Measurements from ENCODE around the gene WDR37.
"Not testable (repeated sequence)": the region's sequence is repeated elsewhere in the genome, so short reads cannot be mapped to it uniquely, and the experiment has no call there.

WDR37 gene, protein sequence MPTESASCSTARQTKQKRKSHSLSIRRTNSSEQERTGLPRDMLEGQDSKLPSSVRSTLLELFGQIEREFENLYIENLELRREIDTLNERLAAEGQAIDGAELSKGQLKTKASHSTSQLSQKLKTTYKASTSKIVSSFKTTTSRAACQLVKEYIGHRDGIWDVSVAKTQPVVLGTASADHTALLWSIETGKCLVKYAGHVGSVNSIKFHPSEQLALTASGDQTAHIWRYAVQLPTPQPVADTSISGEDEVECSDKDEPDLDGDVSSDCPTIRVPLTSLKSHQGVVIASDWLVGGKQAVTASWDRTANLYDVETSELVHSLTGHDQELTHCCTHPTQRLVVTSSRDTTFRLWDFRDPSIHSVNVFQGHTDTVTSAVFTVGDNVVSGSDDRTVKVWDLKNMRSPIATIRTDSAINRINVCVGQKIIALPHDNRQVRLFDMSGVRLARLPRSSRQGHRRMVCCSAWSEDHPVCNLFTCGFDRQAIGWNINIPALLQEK

DNA sequence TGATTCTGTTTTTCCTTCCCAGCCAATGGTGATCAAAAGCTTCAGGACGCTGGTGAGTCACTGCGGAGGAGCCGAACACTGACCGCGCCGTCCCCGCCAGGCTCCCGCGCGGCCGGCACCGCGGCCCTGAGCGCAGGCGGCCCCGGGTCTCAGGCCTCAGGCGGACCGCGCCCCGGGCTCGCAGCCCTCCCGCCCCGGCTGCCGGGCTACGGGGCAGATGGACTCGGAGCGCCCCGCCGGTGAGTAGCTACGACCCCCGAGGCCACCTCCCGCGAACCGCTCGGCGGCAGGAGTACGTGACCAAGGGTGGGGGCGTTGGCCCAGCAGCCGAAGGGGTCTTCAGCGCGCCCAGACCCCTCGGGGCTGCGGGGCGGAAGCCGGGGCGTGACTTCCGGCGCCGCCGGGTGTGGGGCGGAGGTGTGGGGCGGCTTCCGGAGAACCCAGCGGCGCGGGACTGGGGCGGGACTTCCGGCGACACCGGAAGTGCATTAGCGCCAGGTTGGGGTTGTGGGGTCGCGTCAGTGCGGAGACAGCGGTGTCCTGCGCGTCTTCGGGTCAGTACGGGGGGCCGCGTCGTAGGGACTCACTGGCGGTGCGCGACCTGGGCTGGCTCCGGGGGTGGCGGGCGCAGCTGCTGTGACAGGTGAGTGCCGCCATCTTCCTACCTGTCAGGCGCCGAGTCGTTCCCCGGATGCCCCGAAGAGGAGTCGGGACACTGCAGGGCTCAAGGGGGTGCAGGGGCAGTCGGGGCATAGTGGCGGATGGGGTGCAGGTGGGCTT lies at the start of gene WDR37:
TSS of gene WDR37 (plus strand) at position 60 of the 780 bp plus-strand sequence. CDS start 15,771 bp downstream, outside the sequence.
- peak; percentile 67 to 84 for DNase-seq (ENCODE audit: low read depth in 2 of 2)

DNA sequence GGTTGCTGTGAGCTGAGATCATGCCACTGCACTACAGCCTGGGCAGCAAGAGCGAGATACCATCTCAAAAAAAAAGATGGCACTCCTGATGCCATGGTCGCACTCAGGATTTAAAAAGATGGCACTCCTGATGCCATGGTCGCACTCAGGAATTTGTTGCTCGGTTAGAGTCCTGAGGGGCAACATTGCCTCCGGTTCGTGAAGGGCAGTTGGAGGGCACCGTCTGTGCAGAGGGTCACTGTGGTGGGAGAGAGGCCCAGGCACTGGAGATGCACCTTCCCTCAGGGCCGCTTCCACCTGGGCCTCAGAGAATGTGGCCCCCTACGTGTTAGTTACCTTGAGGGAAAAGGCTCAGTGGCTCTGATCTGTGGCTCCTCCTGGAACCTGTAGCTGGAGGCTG lies 49.6 kb upstream of the WDR37 start:
- DNase-seq (ENCODE audit: low read depth in 2 of 2), result no peak

DNA sequence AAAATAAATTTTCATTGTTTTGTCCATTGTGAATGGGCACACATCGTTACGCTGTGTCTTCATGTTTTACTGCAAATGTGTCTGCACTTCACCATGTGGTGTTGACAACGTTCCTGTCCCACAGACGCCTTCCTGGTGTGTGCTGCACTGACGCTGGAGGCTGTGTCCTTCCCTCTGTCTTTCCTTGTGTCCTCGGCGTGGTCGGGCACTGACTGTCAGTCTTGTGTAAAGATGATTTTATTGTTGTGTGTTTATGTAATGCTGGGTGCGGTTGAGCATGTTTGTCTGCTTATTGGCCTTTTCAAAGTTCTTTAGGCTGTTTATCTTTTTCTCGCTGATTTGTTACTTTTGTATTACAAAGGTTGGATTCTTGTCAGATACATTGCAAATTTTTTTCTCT lies 48.6 kb upstream of the WDR37 start:
- no peak for DNase-seq (ENCODE audit: low read depth in 2 of 2)

DNA sequence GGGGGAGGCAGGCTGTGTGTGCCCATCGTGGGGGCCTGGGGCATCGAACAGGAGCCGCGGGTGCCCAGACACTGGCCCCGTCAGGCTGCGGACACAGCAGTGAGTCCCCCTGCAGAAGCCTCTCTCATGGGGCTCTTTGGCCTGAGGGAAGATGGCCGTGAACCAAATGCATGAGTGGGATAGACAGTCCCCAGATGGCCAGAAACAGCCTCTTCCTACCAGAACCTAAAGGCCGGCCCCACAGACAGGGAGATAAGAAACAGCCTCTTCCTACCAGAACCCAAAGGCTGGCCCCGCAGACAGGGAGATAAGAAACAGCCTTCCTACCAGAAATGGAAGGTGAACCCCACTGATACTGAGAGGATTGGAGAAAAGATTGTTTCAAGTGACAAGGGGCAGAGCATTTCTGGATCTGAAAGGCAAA lies 47.1 kb upstream of the WDR37 start:
- DNase-seq (ENCODE audit: low read depth in 2 of 2), result no peak

DNA sequence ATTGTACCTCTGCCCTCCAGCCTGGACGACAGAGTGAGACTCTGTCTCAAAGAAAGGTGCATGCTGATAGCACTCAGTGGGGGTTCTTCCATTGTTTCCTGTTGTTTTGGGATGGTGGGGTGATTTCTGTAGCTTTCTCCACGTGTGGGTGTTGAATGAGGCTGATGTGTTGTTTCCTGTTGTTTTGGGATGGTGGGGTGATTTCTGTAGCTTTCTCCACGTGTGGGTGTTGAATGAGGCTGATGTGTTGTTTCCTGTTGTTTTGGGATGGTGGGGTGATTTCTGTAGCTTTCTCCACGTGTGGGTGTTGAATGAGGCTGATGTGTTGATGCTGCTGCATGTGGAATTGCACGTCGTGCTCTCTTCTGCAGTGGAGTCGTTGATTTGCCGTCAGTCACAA lies 46.2 kb upstream of the WDR37 start:
- not testable (repeated sequence) for DNase-seq (ENCODE audit: low read depth in 2 of 2)

DNA sequence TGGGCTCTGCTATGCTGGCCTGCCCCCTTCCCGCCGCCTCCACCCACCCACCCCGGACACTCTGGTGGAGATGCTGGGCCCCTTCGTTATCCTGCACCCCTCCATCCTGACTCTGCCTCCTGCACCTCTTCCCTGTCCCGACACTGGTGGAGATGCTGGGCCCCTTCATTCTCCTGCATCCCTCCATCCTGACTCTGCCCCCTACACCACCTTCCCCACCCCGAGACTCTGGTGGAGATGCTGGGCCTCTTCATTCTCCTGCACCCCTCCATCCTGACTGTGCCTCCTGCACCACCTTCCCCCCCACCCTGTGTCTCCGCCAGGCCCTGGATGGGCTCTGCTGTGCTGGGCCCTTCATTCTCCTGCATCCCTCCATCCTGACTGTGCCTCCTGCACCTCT lies 45.5 kb upstream of the WDR37 start:
- DNase-seq (ENCODE audit: low read depth in 2 of 2), result no peak

DNA sequence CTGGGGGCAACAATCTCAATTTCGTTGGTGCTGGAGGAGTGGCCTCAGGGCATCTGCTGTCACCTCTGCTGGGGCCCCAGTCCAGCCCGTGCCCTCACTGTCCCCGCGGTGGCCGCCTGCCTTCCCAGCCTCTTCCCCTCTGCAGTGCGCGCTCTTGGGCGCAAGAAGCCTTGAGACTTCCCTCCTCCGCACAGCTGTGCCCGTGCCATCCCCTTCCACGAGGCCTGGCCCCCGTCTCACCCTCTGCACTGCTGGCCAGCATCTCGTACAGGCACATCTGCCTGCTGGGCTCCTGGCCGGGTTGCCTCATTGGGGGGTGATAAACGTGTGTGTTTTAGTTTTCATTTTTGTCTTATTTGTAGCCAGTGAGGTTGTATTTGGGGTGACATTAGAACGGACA lies 44.5 kb upstream of the WDR37 start:
- no peak for DNase-seq (ENCODE audit: low read depth in 2 of 2)

DNA sequence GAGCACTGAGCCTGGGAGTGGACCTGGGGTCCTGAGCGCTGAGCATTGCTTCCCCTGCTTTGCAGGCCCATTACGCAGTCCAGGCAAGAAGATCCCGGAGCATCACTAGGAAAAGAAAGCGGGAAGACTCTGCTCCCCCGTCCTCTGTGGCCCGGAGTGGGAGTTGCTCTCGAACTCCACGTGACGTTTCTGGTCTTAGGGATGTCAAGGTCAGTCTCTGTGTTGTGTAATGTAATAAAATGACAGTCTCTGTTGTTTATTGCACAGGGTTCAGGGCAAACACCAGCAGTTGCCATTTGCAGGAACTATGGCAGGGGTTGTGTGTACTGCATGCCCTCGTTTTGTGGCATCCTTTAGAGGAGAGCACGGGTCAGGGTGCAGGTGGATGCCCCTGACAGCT lies 40.5 kb upstream of the WDR37 start:
- no peak for DNase-seq (ENCODE audit: low read depth in 2 of 2)

DNA sequence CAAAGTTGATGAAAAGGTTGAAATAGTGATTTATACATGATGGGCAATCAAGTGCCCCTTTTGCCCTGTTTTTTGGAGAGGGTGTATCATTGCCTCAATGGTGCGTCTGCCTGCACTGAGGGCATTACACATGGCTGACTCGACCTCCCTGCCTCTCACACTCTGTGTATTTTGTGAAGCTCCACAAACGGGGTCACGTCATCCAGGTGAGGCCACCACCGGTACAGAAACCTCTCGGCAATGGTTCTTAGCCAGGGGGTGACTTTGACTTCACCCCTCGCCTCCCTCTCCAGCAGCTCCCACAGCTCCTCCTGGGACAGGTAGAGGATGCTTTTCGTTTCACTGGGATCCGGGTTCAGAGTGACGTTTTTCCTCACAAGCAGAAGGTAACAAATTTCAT lies 36.8 kb upstream of the WDR37 start:
- no peak for DNase-seq (ENCODE audit: low read depth in 2 of 2)

DNA sequence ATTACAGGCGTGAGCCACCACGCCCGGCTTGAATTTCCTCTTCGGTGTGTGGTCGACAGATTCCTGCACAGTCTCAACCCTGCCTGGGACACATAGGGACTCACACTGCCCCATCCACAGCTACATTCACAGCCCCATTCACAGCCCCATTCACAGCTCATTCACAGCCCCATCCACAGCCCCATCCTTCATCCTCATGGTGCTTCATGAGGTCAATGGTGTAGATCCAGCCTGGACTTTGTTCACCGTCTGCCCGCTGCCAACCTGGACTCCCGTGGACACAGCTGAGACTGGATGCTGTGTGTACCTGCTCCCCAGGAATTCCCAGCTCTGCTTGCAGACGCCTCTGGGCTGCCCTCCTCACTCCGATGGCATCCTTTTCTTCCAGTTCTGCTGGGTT lies 35.7 kb upstream of the WDR37 start:
- DNase-seq (ENCODE audit: low read depth in 2 of 2), result no peak

DNA sequence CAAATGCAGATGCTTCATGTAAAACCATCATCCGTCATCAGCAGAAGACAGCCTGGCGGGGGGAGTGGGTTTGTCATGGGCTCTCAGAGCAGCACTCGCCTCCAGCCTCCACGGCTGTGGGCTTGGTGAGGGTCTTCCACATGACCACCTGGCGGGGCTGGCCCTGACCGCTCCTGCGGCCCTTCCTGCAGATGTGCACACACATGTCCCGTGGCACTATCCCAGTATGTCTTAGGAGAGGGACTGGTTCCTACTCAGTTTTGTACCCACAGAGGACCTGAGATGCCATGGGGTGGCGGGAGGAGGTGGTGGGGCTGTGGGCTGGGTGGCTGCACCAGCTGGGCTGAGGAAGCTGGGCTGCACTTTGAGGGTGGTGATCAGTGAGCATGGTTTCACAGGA lies 35.2 kb upstream of the WDR37 start:
- no peak for DNase-seq (ENCODE audit: low read depth in 2 of 2)

DNA sequence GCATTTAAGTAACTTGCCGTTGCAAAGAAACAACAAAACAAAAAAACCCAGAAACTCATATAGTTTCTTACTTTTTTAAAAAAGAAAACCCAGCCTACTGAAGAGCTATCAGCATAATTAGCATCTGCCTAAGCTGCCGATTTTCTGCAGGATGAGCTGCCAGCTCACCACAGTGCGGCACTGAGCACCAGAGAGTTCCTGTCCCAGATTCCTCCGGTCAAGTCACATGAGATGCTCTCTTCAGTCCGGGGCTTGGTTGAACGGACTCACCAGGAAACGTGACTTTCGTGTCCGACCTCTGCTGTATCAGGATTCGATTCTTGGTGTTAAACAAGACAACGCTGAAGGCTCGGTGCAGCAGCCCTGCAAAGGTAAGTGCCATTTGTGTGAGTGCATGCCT lies 33.8 kb upstream of the WDR37 start:
- no peak for DNase-seq (ENCODE audit: low read depth in 2 of 2)

DNA sequence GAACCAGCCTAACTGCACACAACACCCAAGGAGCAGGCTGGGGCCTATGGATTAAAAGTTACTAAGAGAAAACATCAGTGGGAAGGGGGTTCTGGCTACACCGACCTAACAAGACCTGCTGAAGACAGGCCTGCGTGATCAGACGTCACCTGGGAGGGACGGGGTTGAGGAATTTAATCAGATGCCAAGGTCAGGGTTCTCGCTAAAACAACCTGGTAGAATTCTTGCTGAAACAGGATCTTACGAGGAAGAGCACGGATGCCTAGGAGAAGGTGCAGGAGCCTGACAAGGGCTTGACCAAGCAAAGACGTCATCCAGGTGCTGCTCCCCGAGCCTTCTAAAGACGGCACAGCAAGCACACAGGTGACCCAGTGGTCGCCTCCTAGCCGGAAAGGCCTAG lies 32.1 kb upstream of the WDR37 start:
- DNase-seq (ENCODE audit: low read depth in 2 of 2), result no peak

DNA sequence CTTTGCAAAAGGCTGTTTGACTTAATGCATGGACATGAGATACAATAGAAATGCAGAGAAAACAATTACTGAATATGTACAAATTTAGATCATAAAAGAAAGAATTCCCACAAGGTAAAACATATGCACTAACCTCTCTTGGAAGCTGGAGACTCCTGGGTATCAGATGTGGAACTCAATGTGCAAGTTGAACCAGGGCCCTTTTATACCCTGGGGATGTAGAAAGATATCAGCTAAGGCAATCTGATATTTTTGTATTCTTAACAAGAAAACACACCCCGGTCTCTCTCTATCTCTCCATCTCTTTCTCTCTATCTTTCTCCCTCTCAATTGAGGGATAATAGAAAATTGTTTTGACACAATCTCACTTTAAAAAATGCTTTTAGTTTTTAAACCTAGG lies 30.5 kb upstream of the WDR37 start, which contains the start of gene IDI2:
TSS of gene IDI2 (minus strand) at position 177 of the 400 bp plus-strand sequence. CDS start 1,136 bp downstream, outside the sequence.
- DNase-seq (ENCODE audit: low read depth in 2 of 2), result no peak

DNA sequence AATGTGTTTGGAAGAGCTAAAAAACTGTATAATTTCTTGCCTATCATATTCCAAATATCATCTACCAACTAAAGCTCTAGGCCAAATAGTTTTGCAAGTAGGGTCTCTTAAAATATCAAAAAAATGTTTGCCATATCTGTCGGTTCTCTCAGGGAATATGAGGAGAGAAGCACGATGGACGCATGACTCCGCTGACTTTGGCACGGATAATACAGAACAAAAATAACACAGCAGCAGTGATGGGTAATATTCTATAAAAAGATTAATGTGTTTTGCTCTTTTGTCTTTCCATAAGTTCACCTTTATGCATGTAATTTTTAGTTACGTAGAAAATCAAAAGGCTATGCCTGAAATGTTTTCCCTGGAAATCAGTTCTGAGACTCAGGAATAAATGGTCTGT lies 29.6 kb upstream of the WDR37 start:
- DNase-seq (ENCODE audit: low read depth in 2 of 2), result no peak

DNA sequence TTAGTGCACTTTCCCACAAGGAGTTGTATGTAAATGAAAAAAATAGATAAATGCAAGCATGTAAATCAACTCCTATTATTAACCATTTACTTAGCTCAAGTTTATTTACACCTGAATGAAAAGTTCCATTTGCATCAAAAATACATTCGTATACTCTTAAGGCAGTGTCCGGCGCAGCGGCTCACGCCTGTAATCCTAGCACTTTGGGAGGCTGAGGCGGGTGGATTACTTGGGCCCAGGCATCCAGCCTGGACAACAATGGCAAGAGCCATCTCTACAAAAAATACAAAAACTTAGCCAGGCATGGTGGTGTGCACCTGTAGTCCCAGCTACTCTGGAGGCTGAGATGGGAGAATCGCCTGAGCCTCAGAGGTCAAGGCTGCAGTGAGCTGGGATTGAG lies 26.3 kb upstream of the WDR37 start:
- no peak for DNase-seq (ENCODE audit: low read depth in 2 of 2)

DNA sequence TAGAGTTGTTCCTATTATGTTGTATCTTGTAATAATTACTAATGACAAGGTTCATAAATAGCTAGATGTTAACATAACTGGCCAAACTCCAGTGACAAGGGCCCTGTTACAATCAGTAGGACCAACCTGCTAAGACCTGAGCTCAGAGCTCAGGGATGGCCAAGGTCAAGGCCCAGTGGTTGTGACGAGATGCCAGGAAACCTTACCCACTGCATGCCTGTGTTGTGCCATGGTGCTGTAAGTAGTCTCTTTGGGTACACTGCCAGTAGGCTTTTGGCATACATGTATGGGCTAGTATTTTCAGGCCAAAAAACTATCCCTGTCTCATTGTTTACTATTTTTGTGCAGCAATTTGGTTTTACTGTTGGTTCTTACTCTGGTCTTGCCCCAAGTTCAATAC lies 22.6 kb upstream of the WDR37 start:
- no peak for DNase-seq (ENCODE audit: low read depth in 2 of 2)

DNA sequence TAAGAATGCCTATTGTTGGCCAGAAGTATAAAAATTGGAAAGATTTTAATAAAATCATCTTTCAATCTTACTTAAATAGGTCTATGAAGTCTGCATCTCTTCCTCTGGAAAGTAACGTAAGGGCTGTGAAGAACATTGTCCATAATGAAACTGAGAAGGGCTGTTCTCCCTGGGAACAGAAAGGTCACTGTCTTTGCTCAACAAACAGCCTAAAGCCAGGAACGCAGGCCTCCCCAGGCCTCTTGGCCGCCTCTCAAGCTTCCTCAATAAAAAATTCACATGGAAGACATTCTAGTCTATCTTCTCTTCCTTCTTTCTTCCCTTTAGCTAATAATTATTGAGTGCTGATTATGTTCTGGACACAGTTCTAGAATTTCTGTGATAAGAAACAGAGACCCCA lies 21.4 kb upstream of the WDR37 start:
- DNase-seq (ENCODE audit: low read depth in 2 of 2), result no peak

DNA sequence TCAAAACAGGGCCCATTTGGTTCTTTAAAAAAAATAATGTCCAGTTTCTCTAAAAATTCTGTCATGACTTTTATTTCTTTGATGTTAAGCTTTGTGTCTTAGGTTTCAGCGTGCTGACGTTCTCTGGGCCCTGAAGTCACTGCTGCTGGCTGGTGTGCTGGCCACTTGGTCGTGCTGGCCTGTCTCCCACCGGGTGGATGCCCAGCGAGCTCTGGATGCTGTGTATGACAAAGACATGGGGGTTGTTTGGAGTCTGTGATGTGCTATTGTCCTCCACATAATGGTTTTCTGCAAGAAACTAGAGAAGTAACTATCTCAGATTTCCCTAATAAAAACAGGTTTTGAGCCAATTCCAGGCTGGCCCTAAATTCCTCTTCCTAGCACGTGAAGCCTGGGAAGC lies 21.0 kb upstream of the WDR37 start:
- DNase-seq (ENCODE audit: low read depth in 2 of 2), result no peak

DNA sequence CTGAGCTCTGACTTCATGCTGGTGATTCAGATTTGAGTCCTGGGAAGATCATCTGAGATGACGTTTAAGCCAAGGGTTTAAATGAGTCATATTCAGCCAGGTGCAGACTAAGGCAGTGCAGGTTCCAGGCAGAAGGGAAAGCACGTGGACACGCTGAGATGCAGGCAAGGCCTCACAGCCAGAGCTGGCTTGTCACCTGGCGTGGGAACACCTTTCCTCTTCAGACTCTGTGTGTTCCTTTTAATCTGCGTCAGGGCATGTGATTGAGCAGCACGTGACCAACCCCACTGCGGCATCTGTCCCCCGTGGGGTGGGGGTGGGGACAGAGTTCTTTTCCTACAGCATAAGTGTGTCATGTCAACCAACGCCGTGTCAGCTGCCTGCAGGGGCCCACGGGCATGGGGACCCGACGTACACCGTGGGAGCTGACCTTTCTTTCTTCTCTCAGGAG lies 19.8 kb upstream of the WDR37 start:
- DNase-seq (ENCODE audit: low read depth in 2 of 2), result no peak

DNA sequence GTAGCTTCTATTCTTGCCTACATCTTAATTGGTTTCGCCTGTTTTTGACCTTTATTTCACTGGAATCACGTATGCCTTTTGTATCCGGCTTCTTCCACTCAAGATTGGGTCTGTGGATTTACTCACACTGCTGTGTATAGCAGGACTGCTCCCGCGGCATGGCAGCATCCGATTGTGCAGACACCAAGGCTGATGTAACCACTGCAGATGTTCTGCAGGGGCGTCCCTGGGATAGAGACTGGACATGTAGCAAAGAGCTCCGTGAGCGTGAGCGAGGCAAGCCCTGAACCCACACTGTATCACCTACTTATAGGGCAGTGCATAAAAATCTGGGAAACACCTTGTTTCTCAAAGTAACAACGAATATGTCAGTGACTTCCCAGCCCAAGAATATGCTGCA lies 19.1 kb upstream of the WDR37 start:
- no peak for DNase-seq (ENCODE audit: low read depth in 2 of 2)

DNA sequence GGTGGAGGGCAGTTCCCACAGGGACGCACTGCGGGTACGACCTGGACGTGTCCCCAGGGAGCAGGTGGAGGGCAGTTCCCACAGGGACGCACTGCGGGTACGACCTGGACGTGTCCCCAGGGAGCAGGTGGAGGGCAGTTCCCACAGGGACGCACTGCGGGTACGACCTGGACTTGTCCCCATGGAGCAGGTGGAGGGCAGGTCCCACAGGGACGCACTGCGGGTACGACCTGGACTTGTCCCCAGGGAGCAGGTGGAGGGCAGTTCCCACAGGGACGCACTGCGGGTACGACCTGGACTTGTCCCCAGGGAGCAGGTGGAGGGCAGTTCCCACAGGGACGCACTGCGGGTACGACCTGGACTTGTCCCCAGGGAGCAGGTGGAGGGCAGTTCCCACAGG lies 17.4 kb upstream of the WDR37 start:
- DNase-seq (ENCODE audit: low read depth in 2 of 2), result not testable (repeated sequence)

DNA sequence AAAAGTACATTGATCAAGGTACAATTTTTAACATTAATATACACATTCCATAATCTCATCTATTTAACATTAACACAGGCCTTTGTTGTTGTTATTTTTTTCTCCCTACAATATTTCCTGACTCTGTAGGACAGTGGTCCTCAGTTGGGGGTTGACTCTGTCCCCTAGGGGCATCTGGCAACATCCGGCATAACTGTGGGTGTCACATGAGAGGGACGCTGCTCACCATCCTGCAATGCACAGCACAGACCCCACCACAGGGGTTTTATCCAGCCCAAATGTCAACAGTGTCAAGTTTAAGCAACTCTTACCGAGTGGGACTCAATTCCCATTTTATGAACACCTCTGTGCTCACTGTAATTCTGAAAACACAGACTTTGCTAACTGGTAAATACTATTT lies 16.1 kb upstream of the WDR37 start:
- DNase-seq (ENCODE audit: low read depth in 2 of 2), result no peak

Data from stimulated activated CD4-positive, alpha-beta T cell treated with anti-CD3 and anti-CD28 coated beads, Interleukin-1b, Interleukin-23, amount 100 ng/mL, for 1 hour (primary cell).